Endodermal cell (in vitro differentiated cells): ENCODE measurements around the gene ANKRD17. TPM values are rescaled to one million over a fixed set of nuclear protein-coding genes. Genes with fewer than 3 reads are reported as not detected.
A peak's percentile ranks its signal among the peaks of the same experiment; 100 is the strongest.

ENCODE experiments used
- DNase-seq: peaks from one replicate; pipeline ENCODE4 v3.0.0-alpha.2; 2017
- H3K27ac ChIP-seq: 2 replicates; pipeline ENCODE4 v1.5.1; 2013; ENCODE audit warnings: mild to moderate bottlenecking, low read depth, low read length, moderate library complexity
- H3K27me3 ChIP-seq: 2 replicates; pipeline ENCODE4 v1.6.1; 2013; ENCODE audit warnings: mild to moderate bottlenecking, low read length, moderate library complexity; ENCODE audit not compliant: insufficient read depth, control insufficient read depth, poor library complexity, severe bottlenecking
- H3K36me3 ChIP-seq: 2 replicates; pipeline ENCODE4 v1.7.0; 2013; ENCODE audit warnings: mild to moderate bottlenecking, low read length, moderate library complexity; ENCODE audit not compliant: control insufficient read depth, insufficient read depth
- H3K4me1 ChIP-seq: one replicate; pipeline ENCODE4 v1.7.0; 2013; ENCODE audit warnings: low read length; ENCODE audit not compliant: control insufficient read depth, insufficient read depth
- H3K4me3 ChIP-seq: 2 replicates; pipeline ENCODE4 v1.5.1; 2013; ENCODE audit warnings: mild to moderate bottlenecking, low read length, moderate library complexity
- H3K9ac ChIP-seq: 2 replicates; pipeline ENCODE4 v1.6.1; 2013; ENCODE audit warnings: mild to moderate bottlenecking, low read length, moderate library complexity; ENCODE audit not compliant: poor library complexity, severe bottlenecking; ENCODE audit errors: extremely low read depth
- H3K9me3 ChIP-seq: 2 replicates; pipeline ENCODE4 v1.6.1; 2013; ENCODE audit warnings: mild to moderate bottlenecking, low read length, moderate library complexity; ENCODE audit not compliant: control insufficient read depth
- H3K27ac Mint-ChIP-seq: 2 replicates; pipeline ENCODE4 v1.8.0; 2020; ENCODE audit warnings: mixed read lengths
- H3K27me3 Mint-ChIP-seq: 2 replicates; pipeline ENCODE4 v1.8.0; 2021; ENCODE audit warnings: mild to moderate bottlenecking, mixed read lengths; ENCODE audit not compliant: insufficient read depth
- H3K36me3 Mint-ChIP-seq: 2 replicates; pipeline ENCODE4 v1.8.0; 2020; ENCODE audit warnings: low read depth, mixed read lengths
- H3K4me1 Mint-ChIP-seq: 2 replicates; pipeline ENCODE4 v1.8.0; 2020; ENCODE audit warnings: mixed read lengths
- H3K4me3 Mint-ChIP-seq: 2 replicates; pipeline ENCODE4 v1.8.0; 2020; ENCODE audit warnings: mild to moderate bottlenecking, moderate library complexity, mixed read lengths
- H3K9me3 Mint-ChIP-seq: 2 replicates; pipeline ENCODE4 v1.8.0; 2020; ENCODE audit warnings: mild to moderate bottlenecking, mixed read lengths
- CTCF ChIP-seq: fragments of 200-600 bp; sonication (generic); conservative IDR thresholded peaks from 2 replicates; pipeline ENCODE4 v1.5.0; 2021; ENCODE audit warnings: antibody characterized with exemption, mild to moderate bottlenecking
- WGBS, 2 experiments: methylation state at CpG; one replicate each; pipeline versions ENCODE4 v1.1.5 to v1.1.7; 2013; ENCODE audit warnings: missing lambda C conversion rate in 2 of 2, mixed read lengths in 1 of 2; ENCODE audit not compliant: insufficient coverage in 1 of 2, insufficient read length in 1 of 2; 5-methylcytosine and 5-hydroxymethylcytosine counted together
- total RNA-seq, 2 donors: library from RNA; stranded (reverse); fragmentation: NEBNext Ultra II Directional in 1 of 2; extraction: Animal tissue kit (Norgen Biotek cat#: 25700) in 1 of 2; gene quantifications; 2 replicates in 1 of 2; 3 replicates in 1 of 2; pipeline ENCODE4 v1.2.1, GENCODE V29; 2021

ANKRD17 gene
- total RNA-seq, 2 donors from 2014 or later = 83.6 to 84.3 TPM

- no peak for TF ChIP-seq CTCF
- H3K4me1 Mint-ChIP-seq = peaks cover 4% of the 10 kb centered on the region
- no peak overlapping the region for H3K4me3 Mint-ChIP-seq
- no peak overlapping the region for H3K4me3 ChIP-seq
- H3K9ac ChIP-seq = no peak overlapping the region
- no peaks in the 10 kb centered on the region for H3K9me3 ChIP-seq
- peaks cover 42% of the 10 kb centered on the region for H3K36me3 ChIP-seq
- H3K9me3 Mint-ChIP-seq = no peaks in the 10 kb centered on the region
- H3K27ac ChIP-seq = no peak overlapping the region
- WGBS, 2 experiments = 90 to 100% methylated on average over 1 to 2 of the region's 2 CpGs
- DNase-seq = no peak
- H3K27me3 Mint-ChIP-seq = no peaks in the 10 kb centered on the region
- H3K4me1 ChIP-seq = no peaks in the 10 kb centered on the region
- peaks cover 34% of the 10 kb centered on the region for H3K36me3 Mint-ChIP-seq
- no peaks in the 10 kb centered on the region for H3K27me3 ChIP-seq
- H3K27ac Mint-ChIP-seq = peak overlapping the region; percentile 53
Measured at GRCh38 chr4:73237044-73237443, 21.6 kb downstream of the ANKRD17 start.

GRCh38 chr4:73236151-73236550 lies 22.4 kb downstream of the ANKRD17 start:
- Histone ChIP-seq H3K9ac (no peak overlapping the region), H3K9me3 (no peaks in the 10 kb centered on the region), H3K36me3 (peaks cover 51% of the 10 kb centered on the region), H3K4me3 (no peak overlapping the region), H3K27ac (no peak overlapping the region), H3K4me1 (no peaks in the 10 kb centered on the region), H3K27me3 (no peaks in the 10 kb centered on the region)
- Mint-ChIP-seq H3K27ac (no peak overlapping the region), H3K9me3 (no peaks in the 10 kb centered on the region), H3K27me3 (no peaks in the 10 kb centered on the region), H3K36me3 (peaks cover 34% of the 10 kb centered on the region), H3K4me3 (no peak overlapping the region), H3K4me1 (peaks cover 4% of the 10 kb centered on the region)
- 80 to 100% methylated on average over 1 of the region's 1 CpG for WGBS, 2 experiments
- DNase-seq = no peak
- no peak for TF ChIP-seq CTCF

DNA sequence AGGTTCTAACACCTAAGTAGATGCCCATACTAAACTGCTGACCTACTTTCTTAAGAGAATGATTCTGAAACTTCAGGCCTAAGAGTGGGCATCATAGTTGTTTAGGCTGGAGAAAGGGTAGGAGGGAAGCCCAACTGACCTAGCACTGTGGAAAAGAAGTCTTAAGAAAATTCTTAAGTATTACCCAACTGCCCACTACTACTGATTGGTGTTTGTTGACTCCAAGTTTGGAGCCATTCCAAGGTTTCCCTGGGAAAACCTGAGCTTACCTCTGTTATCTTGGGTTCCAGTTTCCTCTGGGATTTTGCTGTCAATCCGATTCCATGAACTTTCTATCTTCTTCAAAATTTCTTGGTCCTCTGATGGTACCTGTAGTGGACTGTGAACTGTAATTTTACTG lies 23.9 kb downstream of the ANKRD17 start:
- H3K36me3 Mint-ChIP-seq = peaks cover 41% of the 10 kb centered on the region
- H3K27me3 Mint-ChIP-seq = no peaks in the 10 kb centered on the region
- H3K27ac ChIP-seq = no peak overlapping the region
- H3K9me3 ChIP-seq = no peaks in the 10 kb centered on the region
- H3K36me3 ChIP-seq = peaks cover 62% of the 10 kb centered on the region
- TF ChIP-seq CTCF = no peak
- H3K4me1 Mint-ChIP-seq = peaks cover 4% of the 10 kb centered on the region
- no peak for DNase-seq
- H3K27me3 ChIP-seq = no peaks in the 10 kb centered on the region
- 90 to 100% methylated on average over 1 of the region's 1 CpG for WGBS, 2 experiments
- H3K4me3 ChIP-seq = no peak overlapping the region
- no peak overlapping the region for H3K9ac ChIP-seq
- peak overlapping the region; percentile 69 for H3K27ac Mint-ChIP-seq
- H3K4me3 Mint-ChIP-seq = no peak overlapping the region
- no peaks in the 10 kb centered on the region for H3K4me1 ChIP-seq
- no peaks in the 10 kb centered on the region for H3K9me3 Mint-ChIP-seq
